ENCODE measurements around the gene MBNL2.

Gene MBNL2

DNA sequence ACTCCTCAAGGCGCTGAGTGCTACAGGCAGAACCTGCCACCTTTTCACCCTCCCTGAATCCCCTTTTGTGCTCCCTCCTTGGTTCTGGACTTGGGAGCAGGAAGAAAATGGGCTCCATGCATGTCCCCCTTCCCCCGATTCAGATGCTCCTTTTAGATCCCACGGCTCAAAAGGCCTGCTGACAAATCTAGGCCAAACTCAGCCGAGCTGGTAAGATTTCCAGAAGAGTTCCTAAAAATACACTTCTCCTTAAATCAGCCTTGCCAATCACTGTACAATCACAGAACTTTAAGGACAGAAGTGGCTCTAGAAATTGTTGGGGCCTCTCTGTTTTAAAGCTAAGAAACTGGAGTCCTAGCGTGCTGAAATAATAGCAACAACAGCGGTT is 37.3 kb downstream of the MBNL2 start:
- peak overlapping the region; percentile 61 for H3K27ac ChIP-seq
- TF ChIP-seq, protein P1, sequence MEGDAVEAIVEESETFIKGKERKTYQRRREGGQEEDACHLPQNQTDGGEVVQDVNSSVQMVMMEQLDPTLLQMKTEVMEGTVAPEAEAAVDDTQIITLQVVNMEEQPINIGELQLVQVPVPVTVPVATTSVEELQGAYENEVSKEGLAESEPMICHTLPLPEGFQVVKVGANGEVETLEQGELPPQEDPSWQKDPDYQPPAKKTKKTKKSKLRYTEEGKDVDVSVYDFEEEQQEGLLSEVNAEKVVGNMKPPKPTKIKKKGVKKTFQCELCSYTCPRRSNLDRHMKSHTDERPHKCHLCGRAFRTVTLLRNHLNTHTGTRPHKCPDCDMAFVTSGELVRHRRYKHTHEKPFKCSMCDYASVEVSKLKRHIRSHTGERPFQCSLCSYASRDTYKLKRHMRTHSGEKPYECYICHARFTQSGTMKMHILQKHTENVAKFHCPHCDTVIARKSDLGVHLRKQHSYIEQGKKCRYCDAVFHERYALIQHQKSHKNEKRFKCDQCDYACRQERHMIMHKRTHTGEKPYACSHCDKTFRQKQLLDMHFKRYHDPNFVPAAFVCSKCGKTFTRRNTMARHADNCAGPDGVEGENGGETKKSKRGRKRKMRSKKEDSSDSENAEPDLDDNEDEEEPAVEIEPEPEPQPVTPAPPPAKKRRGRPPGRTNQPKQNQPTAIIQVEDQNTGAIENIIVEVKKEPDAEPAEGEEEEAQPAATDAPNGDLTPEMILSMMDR (conservative IDR thresholded peaks at IDR 0.05) = no peak
- no peak for TF ChIP-seq ZFX (IDR thresholded peaks at IDR 0.05)

DNA sequence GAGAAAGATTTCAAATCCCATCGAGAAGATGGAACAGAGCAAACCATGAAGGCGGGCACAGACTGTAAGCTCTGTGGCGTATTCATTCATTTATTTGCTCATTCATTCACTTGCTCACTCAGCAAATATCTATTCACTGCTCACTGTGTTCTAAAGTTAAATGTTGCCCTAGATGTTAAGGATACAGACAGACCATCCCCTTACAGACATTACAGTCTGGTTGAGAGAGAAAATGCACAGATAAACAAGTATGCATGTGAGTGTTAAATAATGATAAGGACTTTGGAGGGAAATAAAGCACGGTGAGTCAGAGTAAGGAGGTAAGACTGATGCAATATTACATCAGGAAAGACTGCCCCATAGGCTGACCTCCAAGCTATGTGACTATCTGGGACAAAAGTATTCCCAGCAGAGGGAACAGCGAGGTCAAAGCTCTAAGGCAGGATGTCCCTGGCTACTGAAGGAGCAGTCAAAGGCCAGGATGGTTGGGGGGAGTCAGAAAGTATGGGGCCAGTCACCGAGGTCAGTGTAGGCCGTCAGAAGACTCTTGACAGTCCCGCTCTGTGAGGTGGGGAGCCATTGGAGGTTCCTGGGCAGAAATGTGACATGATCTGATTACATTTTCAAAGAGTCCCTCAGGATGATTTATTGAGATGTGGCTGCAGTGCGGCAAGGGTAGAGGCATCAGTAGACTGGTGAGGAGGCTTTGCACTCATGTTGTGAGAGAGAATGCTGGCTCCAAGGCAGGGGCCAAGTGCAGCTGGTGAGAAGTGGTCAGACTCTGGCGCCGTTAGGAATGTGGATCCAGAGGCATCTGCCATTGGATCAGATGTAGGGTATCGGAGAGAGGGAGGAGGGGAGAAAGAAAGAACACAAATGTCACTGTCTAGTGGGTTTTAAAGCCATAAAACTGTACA is 37.9 kb downstream of the MBNL2 start:
- no peak overlapping the region; the same call in 1 of the 2 replicates for H3K27ac ChIP-seq
- TF ChIP-seq ZFX (IDR thresholded peaks at IDR 0.05) = no peak

DNA sequence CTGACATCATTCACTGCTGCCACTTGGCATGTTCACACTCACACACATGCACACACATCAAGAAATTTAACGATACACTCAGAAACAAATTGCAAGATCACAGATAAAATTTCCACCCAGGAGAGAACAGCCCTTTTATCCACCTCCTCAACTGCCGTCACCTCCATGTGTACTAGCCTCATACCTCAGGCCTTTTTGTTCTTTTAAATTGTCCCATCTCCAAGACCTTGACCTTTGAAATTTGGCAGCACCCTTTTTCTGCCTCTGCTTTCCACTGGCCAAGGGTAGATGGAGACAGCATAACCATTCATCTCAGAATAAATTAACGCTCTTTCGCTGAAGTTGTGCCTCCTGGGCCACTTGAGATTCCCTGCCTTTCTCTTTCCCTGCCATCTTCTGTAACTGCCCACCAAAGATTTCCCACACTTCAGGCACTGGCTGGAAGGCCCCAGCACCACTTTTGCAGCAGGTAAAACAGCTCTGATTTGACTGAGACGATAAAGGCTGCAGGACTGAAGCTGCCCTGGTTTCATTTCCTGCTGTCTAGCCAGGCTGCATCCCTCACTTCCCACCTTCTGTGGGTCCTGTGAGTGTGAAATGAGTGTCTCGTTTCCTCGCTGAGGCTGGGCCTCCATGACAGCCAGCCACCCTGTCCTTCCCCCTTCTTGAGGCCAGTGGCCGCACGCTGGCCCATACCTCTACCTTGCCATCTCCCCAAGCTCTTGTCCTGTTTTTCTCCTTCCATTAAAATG is 39.3 kb downstream of the MBNL2 start:
- no peak for TF ChIP-seq ZFX (IDR thresholded peaks at IDR 0.05)
- TF ChIP-seq, protein P1 (conservative IDR thresholded peaks at IDR 0.05) = no peak
- H3K27ac ChIP-seq = no peak overlapping the region

DNA sequence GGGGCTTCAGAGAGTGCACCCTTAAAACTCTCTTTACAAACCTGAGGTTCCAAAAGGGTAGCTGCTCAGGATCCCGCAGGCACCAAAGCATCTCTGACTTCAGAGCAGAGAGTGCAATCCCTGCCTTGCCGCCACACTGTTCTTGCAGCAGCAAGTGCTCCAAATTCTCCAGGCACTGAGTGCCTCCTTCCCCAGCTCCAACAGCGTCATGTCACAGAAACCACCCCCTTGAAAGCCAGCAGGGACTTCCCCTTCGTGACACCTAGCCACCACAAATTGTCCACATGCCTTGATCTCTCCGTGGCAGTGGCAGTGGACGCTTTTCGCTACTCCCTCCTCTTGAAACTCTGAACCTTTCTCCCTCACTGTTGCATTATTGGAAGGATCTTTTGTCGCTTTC is 39.9 kb downstream of the MBNL2 start:
- no peak for TF ChIP-seq ZFX (IDR thresholded peaks at IDR 0.05)
- TF ChIP-seq, protein P1 (conservative IDR thresholded peaks at IDR 0.05) = no peak
- H3K27ac ChIP-seq = no peak overlapping the region

DNA sequence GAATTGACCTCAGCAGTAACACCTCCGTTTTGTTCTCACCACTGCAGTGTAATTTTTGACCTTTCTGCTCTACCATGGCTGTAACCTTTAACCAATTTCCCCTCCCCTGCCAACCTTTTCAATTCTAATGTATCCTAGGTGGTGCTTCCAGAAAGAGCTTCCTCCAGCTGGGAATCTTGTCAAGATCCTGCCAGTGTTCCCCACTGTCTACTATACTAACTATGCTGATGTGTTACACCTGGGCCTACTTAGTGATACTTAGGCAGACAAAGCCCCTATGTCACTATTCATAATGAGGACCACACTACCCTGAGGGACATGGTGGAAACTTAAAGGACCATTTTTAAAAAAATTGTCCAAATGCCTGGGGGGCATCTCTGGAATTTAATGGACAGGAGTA is 41.0 kb downstream of the MBNL2 start:
- H3K27ac ChIP-seq = no peak overlapping the region
- TF ChIP-seq, protein P1 (conservative IDR thresholded peaks at IDR 0.05) = no peak
- no peak for TF ChIP-seq ZFX (IDR thresholded peaks at IDR 0.05)

GRCh38 chr13:97264663-97265062 is 42.5 kb downstream of the MBNL2 start:
- TF ChIP-seq, protein P1 (conservative IDR thresholded peaks at IDR 0.05) = no peak
- no peak for TF ChIP-seq ZFX (IDR thresholded peaks at IDR 0.05)
- no peak overlapping the region for H3K27ac ChIP-seq

DNA sequence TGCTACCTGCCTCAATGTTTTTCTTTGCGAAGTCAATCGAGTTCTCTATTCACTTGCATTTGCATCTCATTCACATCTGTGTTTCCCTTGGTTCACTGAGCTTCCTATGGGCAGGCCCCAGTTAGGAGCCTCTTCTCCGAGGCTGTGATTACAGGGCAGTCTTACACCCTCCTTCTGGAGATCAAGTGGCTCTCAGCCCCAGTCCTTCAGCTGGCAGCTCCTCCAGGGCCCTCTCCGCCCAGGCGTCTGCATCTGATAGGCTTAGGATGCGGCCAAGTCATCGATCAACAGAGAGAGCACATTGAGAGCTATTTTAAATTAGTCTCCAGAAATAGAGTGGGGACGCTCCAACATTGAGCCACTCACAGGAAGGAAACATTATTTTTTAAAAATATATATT is 44.2 kb downstream of the MBNL2 start:
- H3K27ac ChIP-seq = no peak overlapping the region
- TF ChIP-seq, protein P1 (conservative IDR thresholded peaks at IDR 0.05) = no peak
- no peak for TF ChIP-seq ZFX (IDR thresholded peaks at IDR 0.05)
